ENCODE measurements around the gene DAB1.

The DAB1 gene

GRCh38 chr1:57341721-57342120 is 82.1 kb downstream of the DAB1 start:
- DNase-seq (ENCODE audit: low read depth): no peak
- no peak for TF ChIP-seq CTCF (conservative IDR thresholded peaks at IDR 0.05; ENCODE audit: control insufficient read depth, insufficient read depth, low read depth, low read length)
- no peak overlapping the region for H3K4me3 ChIP-seq (ENCODE audit: control insufficient read depth, low read depth, low read length)

GRCh38 chr1:57340334-57341070 is 83.4 kb downstream of the DAB1 start:
- H3K4me3 ChIP-seq (ENCODE audit: control insufficient read depth, low read depth, low read length): no peak overlapping the region
- TF ChIP-seq CTCF (conservative IDR thresholded peaks at IDR 0.05; ENCODE audit: control insufficient read depth, insufficient read depth, low read depth, low read length): no peak
- no peak for DNase-seq (ENCODE audit: low read depth)

GRCh38 chr1:57337623-57338022 is 86.2 kb downstream of the DAB1 start:
- TF ChIP-seq CTCF (conservative IDR thresholded peaks at IDR 0.05; ENCODE audit: control insufficient read depth, insufficient read depth, low read depth, low read length): no peak
- H3K4me3 ChIP-seq (ENCODE audit: control insufficient read depth, low read depth, low read length): no peak overlapping the region
- no peak for DNase-seq (ENCODE audit: low read depth)

- DNase-seq (ENCODE audit: low read depth): no peak
- no peak for TF ChIP-seq CTCF (conservative IDR thresholded peaks at IDR 0.05; ENCODE audit: control insufficient read depth, insufficient read depth, low read depth, low read length)
These were observed 87.1 kb downstream of the DAB1 start for GRCh38 chr1:57336793-57337192.

GRCh38 chr1:57331620-57332019 is 92.2 kb downstream of the DAB1 start:
- TF ChIP-seq CTCF (conservative IDR thresholded peaks at IDR 0.05; ENCODE audit: control insufficient read depth, insufficient read depth, low read depth, low read length): no peak
- DNase-seq (ENCODE audit: low read depth): no peak
- no peak overlapping the region for H3K4me3 ChIP-seq (ENCODE audit: control insufficient read depth, low read depth, low read length)

More at GRCh38 chr1:57336793-57337192, 87.1 kb downstream of the DAB1 start:
- H3K4me3 ChIP-seq (ENCODE audit: control insufficient read depth, low read depth, low read length): no peak overlapping the region

- no peak for DNase-seq (ENCODE audit: low read depth)
- no peak overlapping the region for H3K4me3 ChIP-seq (ENCODE audit: control insufficient read depth, low read depth, low read length)
- TF ChIP-seq CTCF (conservative IDR thresholded peaks at IDR 0.05; ENCODE audit: control insufficient read depth, insufficient read depth, low read depth, low read length): no peak
These were observed 93.9 kb downstream of the DAB1 start for GRCh38 chr1:57329937-57330336.
